Measurements from ENCODE around the gene CNTNAP2.

The CNTNAP2 gene

DNA sequence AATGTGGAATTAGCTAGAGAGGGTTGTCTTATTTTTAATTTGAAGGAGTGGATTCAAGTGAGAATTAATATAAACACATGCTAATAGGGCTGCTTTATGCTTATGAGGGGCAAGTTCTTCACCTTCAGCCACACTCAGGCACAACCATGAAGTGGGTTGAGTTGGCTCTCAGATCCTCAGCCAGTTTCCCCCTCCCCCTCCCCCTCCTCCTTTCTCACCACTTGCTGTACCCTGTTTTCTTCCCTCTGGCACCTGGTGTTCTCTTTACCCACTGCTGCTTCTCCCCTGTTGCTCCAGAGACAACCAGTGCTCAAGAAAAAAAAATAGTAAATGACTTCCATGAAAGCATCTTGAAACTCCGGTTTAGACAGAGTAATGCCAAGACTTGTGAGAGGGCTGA lies 1083.3 kb downstream of the CNTNAP2 start:
- Histone ChIP-seq H3K36me3 (ENCODE audit: low read length) (no peaks in the 10 kb centered on the region), H3K9ac (ENCODE audit: low read length) (no peak overlapping the region)
- TF ChIP-seq, protein P1, sequence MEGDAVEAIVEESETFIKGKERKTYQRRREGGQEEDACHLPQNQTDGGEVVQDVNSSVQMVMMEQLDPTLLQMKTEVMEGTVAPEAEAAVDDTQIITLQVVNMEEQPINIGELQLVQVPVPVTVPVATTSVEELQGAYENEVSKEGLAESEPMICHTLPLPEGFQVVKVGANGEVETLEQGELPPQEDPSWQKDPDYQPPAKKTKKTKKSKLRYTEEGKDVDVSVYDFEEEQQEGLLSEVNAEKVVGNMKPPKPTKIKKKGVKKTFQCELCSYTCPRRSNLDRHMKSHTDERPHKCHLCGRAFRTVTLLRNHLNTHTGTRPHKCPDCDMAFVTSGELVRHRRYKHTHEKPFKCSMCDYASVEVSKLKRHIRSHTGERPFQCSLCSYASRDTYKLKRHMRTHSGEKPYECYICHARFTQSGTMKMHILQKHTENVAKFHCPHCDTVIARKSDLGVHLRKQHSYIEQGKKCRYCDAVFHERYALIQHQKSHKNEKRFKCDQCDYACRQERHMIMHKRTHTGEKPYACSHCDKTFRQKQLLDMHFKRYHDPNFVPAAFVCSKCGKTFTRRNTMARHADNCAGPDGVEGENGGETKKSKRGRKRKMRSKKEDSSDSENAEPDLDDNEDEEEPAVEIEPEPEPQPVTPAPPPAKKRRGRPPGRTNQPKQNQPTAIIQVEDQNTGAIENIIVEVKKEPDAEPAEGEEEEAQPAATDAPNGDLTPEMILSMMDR (IDR thresholded peaks at IDR 0.05; ENCODE audit: insufficient read depth, low read length, poor library complexity, severe bottlenecking), result no peak
- TF ChIP-seq EZH2phosphoT487 (conservative IDR thresholded peaks at IDR 0.05; ENCODE audit: low read length), result no peak

DNA sequence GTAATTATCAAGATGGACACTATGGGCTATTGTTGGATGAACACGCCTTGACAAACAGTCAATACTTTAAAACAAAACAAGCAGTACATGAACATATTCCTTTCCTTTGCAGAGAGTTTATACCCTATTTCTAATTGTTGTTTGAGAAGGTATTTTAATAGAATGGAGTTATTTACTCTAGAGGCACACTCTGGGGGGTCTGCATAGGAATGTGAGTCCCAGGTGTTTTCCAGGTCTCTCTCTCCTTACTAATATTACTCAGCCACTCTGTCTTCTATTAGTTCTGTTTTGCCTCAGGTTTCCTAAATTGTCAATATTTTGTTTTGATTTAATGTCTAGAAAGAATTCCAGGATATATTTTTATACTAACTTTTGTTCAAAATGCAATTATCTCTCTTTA lies 1091.4 kb downstream of the CNTNAP2 start:
- TF ChIP-seq EZH2phosphoT487 (conservative IDR thresholded peaks at IDR 0.05; ENCODE audit: low read length), result no peak
- TF ChIP-seq, protein P1 (IDR thresholded peaks at IDR 0.05; ENCODE audit: insufficient read depth, low read length, poor library complexity, severe bottlenecking), result no peak

More for the DNA sequence above, 1083.3 kb downstream of the CNTNAP2 start:
- Histone ChIP-seq H3K27me3 (ENCODE audit: low read length) (no peaks in the 10 kb centered on the region), H3K4me3 (ENCODE audit: insufficient read depth, low read length, poor library complexity, severe bottlenecking) (no peak overlapping the region), H4K20me1 (ENCODE audit: low read depth, low read length) (no peaks in the 10 kb centered on the region), H3K4me2 (ENCODE audit: low read depth, low read length, poor library complexity, severe bottlenecking) (no peak overlapping the region), H2AFZ (ENCODE audit: low read depth, low read length, severe bottlenecking) (no peak overlapping the region), H3K9me2 (replicated peaks; ENCODE audit: insufficient read depth, low read length) (no peaks in the 10 kb centered on the region), H3K79me2 (ENCODE audit: insufficient read depth, low read length) (no peaks in the 10 kb centered on the region), H3F3A (ENCODE audit: insufficient read depth) (no peaks in the 10 kb centered on the region), H3K27ac (ENCODE audit: low read depth, low read length) (no peak overlapping the region), H3K9me3 (ENCODE audit: insufficient read depth, low read length) (peaks cover 1% of the 10 kb centered on the region; the same call in 1 of the 2 replicates)

DNA sequence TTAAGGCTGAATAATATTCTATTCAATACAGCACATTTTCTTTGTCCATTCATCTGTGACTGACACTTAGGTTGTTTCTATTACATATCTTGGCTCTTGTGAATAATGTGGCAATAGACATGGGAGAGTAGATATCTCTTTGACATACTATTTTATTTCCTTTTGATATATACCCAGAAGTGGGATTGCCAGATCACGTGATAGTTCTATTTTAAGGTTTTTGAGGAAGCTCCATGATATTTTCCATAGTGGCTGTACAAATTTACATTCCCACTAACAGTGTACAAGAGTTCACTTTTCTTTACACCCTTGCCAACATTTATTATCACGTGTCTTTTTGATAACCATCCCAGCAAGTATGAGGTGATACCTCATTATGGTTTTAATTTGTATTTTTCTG lies 1114.7 kb downstream of the CNTNAP2 start:
- no peak overlapping the region for H3K4me3 ChIP-seq (ENCODE audit: insufficient read depth, low read length, poor library complexity, severe bottlenecking)
- H3K4me2 ChIP-seq (ENCODE audit: low read depth, low read length, poor library complexity, severe bottlenecking), result no peak overlapping the region
- no peak for TF ChIP-seq EZH2phosphoT487 (conservative IDR thresholded peaks at IDR 0.05; ENCODE audit: low read length)
- TF ChIP-seq, protein P1 (IDR thresholded peaks at IDR 0.05; ENCODE audit: insufficient read depth, low read length, poor library complexity, severe bottlenecking), result no peak
- no peaks in the 10 kb centered on the region for H3K27me3 ChIP-seq (ENCODE audit: low read length)
- no peaks in the 10 kb centered on the region for H4K20me1 ChIP-seq (ENCODE audit: low read depth, low read length)
- H3F3A ChIP-seq (ENCODE audit: insufficient read depth), result no peaks in the 10 kb centered on the region
- H2AFZ ChIP-seq (ENCODE audit: low read depth, low read length, severe bottlenecking), result no peak overlapping the region
- H3K9ac ChIP-seq (ENCODE audit: low read length), result no peak overlapping the region
- H3K36me3 ChIP-seq (ENCODE audit: low read length), result no peaks in the 10 kb centered on the region
- no peaks in the 10 kb centered on the region for H3K9me3 ChIP-seq (ENCODE audit: insufficient read depth, low read length)
- H3K79me2 ChIP-seq (ENCODE audit: insufficient read depth, low read length), result no peaks in the 10 kb centered on the region
- no peaks in the 10 kb centered on the region for H3K9me2 ChIP-seq (replicated peaks; ENCODE audit: insufficient read depth, low read length)
- no peak overlapping the region for H3K27ac ChIP-seq (ENCODE audit: low read depth, low read length)

More for the DNA sequence above, 1091.4 kb downstream of the CNTNAP2 start:
- no peak overlapping the region for H3K27ac ChIP-seq (ENCODE audit: low read depth, low read length)
- no peaks in the 10 kb centered on the region for H3K9me2 ChIP-seq (replicated peaks; ENCODE audit: insufficient read depth, low read length)
- no peaks in the 10 kb centered on the region for H3F3A ChIP-seq (ENCODE audit: insufficient read depth)
- peaks cover 3% of the 10 kb centered on the region; the same call in 1 of the 2 replicates for H3K9me3 ChIP-seq (ENCODE audit: insufficient read depth, low read length)
- H3K27me3 ChIP-seq (ENCODE audit: low read length), result no peaks in the 10 kb centered on the region
- no peaks in the 10 kb centered on the region for H3K79me2 ChIP-seq (ENCODE audit: insufficient read depth, low read length)
- H3K4me2 ChIP-seq (ENCODE audit: low read depth, low read length, poor library complexity, severe bottlenecking), result no peak overlapping the region
- no peaks in the 10 kb centered on the region for H3K36me3 ChIP-seq (ENCODE audit: low read length)
- no peaks in the 10 kb centered on the region for H4K20me1 ChIP-seq (ENCODE audit: low read depth, low read length)
- H3K4me3 ChIP-seq (ENCODE audit: insufficient read depth, low read length, poor library complexity, severe bottlenecking), result no peak overlapping the region
- H2AFZ ChIP-seq (ENCODE audit: low read depth, low read length, severe bottlenecking), result no peak overlapping the region
- no peak overlapping the region for H3K9ac ChIP-seq (ENCODE audit: low read length)
